ENCODE data around the gene NSMCE1.
"Not testable (repeated sequence)": the region's sequence is repeated elsewhere in the genome, so short reads cannot be mapped to it uniquely, and the experiment has no call there.

Gene NSMCE1

DNA sequence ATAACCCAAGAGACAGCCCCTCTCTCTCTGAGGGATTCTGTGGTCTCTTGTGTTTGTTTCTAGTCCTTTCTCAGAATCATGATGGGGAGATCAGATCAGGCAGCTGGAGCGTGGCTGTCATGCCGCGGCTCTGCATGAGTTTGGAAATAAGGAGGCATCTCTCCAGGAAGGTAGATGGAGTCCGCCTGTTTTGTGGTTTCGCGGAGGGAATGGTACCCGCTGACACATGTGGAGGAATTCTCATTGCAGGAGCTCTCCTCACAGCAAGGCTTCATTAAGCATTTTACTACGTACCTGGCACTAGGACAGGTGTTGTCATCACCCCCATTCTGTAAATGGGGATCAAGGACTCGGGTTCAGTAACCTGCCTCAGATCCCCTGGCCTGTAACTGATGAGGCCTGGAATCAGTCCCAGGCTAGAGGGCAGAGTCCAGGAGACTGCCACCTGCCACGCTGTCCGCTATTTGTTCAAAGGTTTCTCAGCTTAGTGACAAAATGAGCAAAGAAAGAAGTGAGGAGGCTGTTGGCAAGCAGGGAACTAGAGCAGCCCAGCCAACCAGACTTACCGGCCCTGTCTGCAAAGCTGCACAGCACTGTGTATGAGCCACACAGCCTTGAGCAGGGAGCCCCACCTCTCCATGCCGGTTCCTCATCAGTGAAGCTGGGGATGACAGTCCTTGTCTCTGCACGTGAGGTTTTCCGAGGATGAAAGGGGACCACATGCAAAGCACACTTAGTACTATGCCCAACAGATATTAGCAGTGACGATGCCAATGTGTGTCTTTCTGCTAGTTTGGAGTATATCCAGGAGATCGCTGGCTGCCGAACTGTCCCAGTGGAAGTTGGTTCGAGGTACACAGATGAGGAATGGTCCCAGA lies 54.2 kb downstream of the NSMCE1 start:
- DNase-seq (ENCODE audit: low spot score): no peak

DNA sequence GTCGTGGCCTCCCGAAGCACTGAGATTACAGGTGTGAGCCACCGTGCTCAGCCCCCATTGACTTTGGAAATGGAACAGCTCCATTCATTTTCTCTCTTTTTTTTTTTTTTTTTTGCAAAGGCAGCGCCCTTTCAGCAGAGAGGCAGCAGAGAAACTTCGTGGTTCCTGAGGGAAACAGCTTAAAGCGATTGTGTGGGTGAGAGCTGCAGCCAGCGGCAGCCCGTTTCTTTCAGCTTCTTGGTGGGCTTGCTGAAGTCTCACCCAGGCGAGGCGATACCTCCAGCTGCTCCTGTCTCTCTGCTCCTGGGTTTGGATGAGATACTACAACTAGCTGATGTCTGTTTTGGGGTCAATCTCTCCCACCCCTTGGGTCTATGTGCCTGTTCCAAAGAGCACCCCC lies 57.5 kb downstream of the NSMCE1 start:
- DNase-seq (ENCODE audit: low spot score): no peak

DNA sequence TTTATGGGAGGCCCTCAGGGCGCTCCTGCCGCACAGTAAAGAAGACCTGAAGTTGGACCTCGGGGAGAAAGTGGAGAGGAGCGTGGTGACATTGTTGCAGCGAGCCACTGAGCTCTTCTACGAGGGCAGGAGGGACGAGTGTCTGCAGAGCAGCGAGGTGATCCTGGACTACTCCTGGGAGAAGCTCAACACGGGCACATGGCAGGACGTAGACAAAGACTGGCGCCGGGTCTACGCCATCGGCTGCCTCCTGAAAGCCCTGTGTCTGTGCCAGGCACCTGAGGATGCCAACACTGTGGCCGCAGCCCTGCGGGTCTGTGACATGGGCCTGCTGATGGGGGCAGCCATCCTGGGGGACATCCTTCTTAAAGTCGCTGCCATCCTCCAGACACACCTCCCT lies 58.4 kb downstream of the NSMCE1 start:
- no peak for DNase-seq (ENCODE audit: low spot score)

DNA sequence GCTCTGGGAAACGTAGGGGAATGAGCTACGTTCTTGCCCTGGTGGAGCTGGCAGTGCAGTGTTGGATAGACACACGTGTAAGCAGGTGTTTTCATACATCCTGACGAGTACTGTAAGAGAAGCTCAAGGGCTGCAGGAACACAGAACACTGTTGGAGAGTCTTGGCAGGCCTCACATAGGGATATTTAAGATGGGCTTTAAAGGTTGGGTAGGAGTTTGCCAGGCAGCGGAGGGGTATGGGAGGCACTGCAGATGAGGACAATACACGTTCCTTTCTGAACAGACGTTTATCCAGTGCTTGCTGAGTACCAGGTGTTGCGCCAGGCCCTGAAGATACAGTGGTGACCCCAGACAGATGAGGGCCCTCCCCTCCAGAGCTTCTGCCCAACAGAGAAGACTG lies 59.0 kb downstream of the NSMCE1 start:
- DNase-seq (ENCODE audit: low spot score): no peak

DNA sequence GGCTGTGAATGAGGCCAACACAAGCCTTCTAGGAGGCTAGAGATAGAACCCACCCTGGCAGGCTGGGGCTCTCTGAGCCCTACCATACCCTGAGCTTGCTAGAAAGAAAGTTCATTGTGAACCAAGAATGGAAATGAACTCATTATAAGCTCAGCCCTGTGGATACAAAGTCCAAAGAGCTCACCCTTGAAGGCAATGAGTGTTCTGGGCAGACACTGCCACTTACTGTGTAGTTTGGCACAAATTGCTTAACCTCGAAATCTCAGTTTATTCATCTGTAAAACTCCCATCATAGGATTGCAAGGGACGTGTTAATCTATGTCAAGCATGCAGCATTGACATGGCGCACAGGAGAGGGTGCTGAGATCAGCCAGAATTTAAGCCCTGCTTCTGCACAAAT lies 59.8 kb downstream of the NSMCE1 start:
- DNase-seq (ENCODE audit: low spot score): no peak

DNA sequence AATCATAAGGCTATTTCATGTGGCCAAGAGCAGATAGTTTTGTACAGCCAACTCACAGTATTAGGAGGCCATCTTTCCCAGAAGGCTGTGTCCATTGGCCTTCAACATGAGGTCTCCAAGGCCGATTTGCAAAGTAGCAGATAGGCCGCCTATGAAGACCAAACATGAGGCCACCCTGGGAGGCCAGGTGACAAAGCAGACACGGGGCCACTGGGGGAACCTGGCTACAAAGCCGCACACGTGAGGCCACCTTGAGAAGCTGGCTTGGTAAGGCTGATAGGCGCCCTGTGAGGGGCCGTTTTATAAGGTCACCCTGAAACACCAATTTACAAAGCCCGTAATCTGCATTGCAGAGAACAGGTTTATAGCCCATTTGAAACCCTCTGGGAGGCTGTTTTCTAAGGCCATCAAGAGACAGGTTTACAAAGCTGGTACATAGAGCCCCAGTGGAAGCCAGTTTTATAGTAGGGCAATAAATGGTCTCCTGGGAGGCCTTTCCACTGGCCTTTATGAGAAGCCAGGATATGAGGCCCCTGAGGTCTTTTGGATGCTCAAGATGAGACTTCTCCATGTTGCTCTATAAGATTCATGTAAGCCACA lies 60.4 kb downstream of the NSMCE1 start:
- no peak for DNase-seq (ENCODE audit: low spot score)

DNA sequence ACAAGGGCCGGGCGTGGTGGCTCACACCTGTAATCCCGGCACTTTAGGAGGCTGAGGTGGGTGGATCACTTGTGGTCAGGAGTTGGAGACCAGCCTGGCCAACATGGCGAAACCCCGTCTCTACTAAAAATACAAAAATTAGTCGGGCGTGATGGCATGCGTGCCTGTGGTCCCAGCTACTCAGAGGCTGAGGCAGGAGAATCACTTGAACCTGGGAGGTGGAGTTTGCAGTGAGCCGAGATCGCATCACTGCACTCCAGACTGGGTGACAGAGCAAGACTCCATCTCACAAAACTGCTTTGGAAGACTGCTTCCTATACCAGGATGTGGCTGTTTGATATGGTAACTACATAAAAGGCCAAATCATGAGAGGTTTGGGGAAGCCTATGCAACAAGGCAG lies 61.5 kb downstream of the NSMCE1 start:
- DNase-seq (ENCODE audit: low spot score): not testable (repeated sequence)

DNA sequence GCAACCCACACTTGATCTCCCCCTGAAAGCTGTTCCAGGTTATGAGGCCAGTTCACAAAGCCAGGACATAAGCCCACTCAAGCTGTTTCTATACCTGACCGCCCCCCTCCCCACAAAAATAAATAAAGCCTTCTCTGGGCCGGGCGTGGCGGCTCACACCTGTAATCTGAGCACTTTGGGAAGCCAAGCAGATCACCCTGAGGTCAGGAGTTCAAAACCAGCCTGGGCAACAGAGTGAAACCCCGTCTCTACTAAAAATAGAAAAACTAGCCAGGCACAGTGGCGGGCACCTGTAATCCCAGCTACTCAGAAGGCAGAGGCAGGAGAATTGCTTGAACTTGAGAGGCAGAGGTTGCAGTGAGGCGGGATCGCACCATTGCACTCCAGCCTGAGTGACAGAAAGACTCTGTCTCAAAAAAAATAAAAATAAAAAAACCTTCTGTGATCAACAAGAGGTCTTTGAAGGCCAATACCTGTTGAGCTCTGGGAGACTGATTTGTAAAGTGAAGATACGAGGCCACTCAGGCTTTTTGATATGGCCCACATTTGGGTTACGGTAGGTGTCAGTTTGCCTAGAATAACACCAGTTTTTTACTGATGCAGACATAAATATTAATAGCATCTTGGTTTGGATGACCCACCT lies 63.0 kb downstream of the NSMCE1 start:
- no peak for DNase-seq (ENCODE audit: low spot score)

DNA sequence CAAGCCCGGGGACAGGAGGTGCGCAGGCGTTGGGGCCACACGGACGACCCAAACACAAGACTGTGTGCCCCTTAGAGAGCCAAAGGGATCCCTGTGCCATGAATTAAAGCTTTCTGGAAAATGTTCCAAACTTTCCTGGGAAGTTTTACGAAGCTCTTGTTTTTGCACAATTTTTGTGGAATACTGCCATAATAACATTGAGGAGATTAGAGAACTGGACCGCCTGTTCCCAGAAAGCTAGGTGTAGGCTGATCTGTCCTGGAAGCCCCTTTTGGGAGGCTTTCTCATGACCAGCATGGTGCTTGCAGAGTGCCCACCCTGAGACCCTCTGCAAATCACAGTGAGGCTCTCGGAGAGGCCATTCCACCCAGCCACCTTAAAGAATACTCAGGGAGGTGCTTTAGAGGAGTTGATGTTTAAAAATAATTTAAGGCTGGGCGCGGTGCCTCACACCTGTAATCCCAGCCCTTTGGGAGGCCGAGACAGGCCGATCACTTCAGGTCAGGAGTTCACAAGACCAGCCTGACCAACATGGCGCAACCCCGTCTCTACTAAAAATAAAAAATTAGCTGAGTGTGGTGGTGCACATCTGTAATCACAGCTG lies 64.2 kb downstream of the NSMCE1 start:
- DNase-seq (ENCODE audit: low spot score): no peak

DNA sequence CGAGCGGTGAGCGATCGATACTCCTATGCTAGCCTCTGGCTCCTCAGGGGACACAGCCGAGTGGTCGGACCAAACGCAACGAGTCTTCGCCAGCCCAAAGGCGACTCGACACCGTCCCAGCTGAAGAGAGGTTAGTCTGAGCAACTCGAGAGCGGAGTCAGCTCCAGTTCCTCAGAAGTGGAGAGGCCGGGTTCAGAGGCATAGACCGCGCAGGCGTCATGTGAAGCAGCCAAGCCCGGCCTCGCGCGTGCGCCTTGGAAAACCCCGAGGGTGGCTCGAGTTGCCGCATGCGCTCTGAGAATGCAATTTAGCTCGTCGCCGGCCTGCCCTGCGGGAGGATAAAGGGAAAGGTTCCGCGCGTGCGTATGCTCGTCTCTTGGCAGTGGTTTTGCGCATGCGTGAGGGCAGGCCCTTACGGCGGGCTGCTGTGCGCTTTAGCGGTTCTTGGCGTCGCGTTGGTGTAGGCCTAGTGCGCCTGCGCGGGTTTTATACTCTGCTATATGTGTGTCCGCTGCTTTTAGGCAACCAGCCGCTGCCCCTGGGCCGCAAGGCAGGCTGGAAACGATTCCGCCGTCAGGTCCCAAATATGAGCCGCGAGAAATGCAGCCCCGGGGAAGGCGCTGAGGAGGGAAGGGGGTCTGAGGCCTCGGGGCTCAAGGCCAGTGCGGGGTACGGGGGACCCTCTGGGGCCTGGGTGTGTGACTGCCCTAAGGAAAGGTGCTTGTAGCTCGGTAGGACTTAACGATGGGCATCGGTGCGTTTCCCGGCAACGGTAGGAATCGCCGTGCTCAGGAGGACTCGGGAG lies 64.9 kb downstream of the NSMCE1 start, which contains the start of gene KDM8:
Gene KDM8, plus strand, starts transcription at position 20 of the 805 bp plus-strand sequence. CDS start 6,598 bp downstream, outside the sequence.
- DNase-seq (ENCODE audit: low spot score): peak; percentile 100

DNA sequence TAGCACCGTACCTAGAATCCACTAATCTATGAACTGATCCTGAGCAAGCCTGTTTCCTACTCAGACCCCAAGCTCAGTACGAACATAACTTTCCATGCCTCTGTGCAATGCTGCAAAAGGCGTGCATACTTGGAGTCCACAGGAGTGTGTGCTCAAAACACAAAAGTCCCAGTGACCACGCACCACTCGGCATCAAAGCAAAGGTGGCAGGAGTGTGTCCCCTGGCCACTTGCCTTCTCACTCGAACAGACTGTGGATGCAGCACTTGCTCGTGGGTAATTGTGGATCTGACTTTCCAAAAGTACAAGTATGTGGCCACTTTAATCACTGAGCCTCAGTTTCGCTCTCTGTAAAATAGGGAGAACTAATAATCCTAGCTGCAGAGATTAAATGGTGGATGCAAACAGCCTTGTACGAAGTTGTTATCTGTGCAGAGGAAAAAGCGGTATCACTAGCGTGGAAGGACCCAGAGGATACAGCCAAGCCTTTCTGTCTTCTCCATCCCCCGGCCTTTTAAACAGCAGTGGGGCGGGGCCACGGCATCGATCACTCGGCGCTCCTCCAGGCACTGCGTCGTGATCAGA lies 65.6 kb downstream of the NSMCE1 start:
- DNase-seq (ENCODE audit: low spot score): peak; percentile 80

DNA sequence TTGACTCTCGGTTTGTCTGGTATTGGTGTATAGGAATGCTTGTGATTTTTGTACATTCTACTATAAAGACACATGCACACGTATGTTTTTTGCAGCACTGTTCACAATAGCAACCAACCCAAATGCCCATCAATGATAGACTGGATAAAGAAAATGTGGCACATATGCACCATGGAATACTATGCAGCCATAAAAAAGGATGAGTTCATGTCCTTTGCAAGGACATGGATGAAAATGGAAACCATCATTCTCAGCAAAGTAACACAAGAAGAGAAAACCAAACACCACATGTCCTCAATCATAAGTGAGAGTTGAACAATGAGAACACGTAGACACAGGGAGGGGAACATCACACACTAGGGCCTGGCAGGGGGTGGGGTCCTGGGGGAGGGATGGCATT lies 67.7 kb downstream of the NSMCE1 start:
- DNase-seq (ENCODE audit: low spot score): not testable (repeated sequence)

DNA sequence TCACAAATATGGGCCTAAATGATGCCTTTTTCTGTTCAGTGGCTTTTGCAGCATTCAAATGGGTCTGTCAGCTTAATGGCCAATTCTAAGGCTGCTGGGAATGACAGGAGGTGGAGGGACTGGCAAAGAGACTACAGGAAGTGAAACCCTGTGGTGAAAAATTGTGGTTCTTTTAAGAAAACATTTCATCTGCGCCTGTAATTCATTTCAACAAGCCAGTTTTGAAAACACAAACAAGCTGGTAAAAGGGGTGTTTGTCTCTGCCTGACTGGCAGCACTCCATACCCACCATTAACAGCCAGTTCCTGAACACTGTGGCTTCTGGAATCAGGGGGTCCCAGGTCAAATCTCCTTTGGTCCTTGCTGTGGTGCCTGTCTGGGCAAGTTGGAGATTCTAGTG lies 68.8 kb downstream of the NSMCE1 start:
- no peak for DNase-seq (ENCODE audit: low spot score)

DNA sequence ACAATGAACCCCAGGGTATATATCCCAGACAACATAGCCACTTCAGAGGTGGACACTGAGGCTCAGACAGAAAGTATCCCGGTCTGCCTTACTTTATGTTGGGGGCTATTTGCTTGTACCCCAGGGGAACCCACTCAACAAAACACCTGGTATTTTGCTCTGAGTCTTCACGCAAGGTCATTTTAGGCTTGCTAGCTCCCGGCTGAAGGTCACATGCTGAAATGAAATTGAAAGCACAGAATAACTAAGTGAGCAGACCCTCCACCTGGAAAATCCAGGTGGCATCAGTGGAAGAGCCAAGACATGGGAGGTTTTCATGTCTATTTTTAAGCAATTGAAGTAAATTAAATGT lies 69.4 kb downstream of the NSMCE1 start:
- no peak for DNase-seq (ENCODE audit: low spot score)

DNA sequence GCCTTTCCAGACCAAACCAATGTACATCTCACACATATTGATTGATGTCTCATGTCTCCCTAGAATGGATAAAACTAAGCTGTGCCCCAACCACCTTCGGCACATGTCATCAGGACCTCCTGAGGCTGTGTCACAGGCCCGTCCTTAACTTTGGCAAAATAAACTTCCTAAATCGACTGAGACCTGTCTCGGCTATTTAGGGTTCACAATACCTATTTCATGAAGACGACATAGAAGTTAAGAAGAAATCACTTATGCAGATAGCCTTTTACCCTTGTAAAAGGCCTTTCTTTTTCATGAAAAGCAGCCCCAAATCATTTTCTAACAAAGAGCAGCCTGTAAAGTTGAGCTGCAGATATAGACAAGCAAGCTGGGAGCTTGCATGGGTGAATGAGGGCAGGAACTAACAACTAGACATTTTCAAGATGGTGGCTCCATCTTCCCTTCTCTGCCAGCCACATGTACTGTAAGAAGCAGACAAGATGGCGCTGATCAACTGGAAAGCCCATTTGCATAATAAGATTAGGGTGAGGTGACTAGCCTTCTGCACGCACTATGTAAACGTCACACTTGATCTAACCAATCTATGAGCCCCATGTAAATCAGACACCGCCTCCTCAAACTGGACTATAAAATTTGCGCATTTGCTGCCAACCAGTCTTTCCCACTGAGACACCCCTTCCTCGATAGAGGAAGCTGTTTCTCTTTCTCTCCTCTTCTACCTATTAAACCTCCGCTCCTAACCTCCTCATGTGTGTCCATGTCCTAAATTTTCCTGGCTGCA lies 69.9 kb downstream of the NSMCE1 start:
- DNase-seq (ENCODE audit: low spot score): no peak

DNA sequence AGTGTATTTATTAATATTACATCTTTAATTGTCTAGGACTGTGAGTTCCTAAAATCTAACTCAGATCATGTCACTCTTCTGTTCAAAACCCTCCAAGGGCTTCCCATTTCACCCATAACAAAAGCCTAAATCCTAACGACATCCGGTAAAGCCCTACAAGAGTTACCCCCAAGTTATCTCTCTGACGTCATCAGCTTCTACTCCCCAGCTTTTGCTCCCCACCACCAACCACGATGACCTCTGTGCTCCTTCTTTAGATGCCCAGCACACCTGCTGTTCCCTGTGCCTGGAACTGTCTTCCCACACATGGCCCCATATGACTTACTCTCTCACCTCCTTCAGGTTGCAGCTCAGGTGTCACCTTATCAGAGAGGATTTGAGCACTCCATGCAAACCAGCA lies 71.6 kb downstream of the NSMCE1 start:
- no peak for DNase-seq (ENCODE audit: low spot score)

DNA sequence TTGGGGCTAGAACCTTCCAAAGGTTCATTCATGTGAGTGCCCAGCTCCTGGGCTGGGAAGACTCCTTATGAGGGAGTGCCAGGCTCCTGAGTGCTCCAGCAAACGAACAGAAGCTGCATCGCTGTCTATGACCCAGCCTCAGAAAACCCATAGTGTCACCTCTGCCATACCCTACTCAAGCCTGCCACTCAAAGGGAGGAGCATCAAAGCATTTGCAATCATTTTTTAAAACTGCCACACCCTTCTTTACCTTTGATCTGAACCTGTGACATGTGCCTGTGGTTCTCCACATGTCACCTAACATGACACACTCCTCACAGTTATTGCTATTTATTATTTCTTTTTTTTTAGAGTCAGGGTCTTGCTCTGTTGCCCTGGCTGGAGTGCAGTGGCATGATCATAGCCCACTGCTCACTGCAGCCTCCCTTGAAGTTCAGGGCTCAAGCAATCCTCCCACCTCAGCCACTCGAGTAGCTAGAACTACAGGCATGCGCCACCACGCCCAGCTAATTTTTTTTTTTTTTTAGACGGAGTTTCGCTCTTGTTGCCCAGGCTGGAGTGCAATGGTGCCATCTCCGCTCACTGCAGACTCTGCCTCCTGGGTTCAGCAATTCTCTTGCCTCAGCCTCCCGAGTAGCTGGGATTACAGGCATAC lies 72.5 kb downstream of the NSMCE1 start:
- no peak for DNase-seq (ENCODE audit: low spot score)

DNA sequence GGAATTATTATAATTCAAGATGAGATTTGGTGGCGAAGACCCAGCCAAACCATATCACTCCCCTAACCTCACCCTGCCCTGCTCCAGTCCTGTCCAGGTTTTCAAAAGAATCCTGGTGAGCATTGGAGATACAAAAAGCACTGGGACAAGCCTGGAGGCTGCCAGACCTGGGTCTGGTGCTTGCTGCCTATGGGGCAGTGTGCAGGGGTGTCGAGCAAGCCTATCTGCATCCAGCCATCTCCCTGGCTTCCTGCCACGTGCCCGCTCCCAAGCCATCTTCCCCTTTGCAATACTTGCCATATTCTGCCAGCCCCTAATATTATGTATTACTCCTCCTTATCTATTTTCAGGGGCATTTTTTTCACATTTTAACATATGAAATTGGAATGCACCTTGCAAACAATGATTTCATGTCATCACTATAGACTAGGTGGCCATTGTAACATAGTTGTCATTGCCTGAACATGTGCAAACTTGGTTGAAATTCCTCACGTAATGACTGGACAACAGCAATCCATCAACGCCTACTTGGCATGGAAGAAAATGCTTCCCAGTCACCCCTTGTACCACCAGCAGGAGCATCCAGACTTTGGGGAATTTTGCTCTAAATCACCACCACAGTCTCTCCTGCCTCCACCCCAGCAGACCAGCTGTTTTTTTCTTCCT lies 73.4 kb downstream of the NSMCE1 start:
- no peak for DNase-seq (ENCODE audit: low spot score)

DNA sequence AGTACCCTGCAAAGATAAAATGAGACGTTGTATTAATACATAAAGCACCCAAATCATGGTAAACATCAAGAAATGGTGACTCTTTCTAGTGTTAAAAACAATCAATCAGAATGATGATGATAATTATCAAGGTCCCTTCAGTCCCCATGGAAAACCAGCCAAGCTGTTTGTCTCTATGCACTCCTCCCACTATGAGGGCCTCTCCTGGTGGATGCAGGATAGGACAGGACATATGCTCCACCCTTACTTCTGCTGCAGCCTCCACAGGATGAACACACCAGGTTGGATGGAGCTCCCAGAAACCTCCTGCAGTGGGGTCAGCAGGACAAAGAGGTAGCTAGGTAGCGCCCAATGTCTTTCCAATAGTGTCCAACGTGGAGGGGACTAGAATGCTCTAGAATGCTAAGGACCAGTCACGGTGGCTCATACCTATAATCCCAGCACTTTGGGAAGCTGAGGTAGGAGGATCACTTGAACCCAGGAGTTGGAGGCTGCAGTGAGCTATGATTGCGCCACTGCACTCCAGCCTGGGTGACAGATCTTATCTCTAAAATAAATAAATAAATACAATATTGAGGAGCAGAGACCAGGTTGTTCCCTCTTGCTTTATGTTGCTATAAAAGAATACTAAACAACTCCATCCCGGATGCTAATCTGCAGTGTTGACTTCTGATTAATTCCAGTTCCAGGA lies 75.1 kb downstream of the NSMCE1 start:
- no peak for DNase-seq (ENCODE audit: low spot score)

All from COLO829 (cell line).